A673 (cell line): Measurements from ENCODE around the gene MAPKAPK3. TPM values are rescaled to one million over a fixed set of nuclear protein-coding genes. Genes with fewer than 3 reads are reported as not detected.

Source experiments
- BruUV-seq: library from RNA; stranded (reverse); fragments of 400-500 nt; replicated peaks from 2 replicates; lab custom pipeline; 2021; lab: Mats Ljungman, UMichigan
- CTCF ChIA-PET: fragments of 300-600 bp; sonication (Branson Sonifier 250); formaldehyde crosslinking; loops from one replicate; lab custom pipeline; 2022; ENCODE audit warnings: antibody characterized with exemption; lab: Charles Lee
- POLR2A ChIA-PET: fragments of 300-600 bp; sonication (Branson Sonifier 250); formaldehyde crosslinking; loops from one replicate; lab custom pipeline; 2022; ENCODE audit warnings: antibody characterized with exemption; ENCODE audit not compliant: low non-redundant PET; lab: Charles Lee
- DNase-seq: peaks from one replicate; pipeline ENCODE4 v3.0.0-alpha.2; 2015; ENCODE audit warnings: low spot score
- H3K27ac ChIP-seq: fragments of 200-600 bp; sonication (generic); 2 replicates; pipeline ENCODE4 v1.5.1; 2016; ENCODE audit warnings: mixed run types, low read depth, mild to moderate bottlenecking, mixed read lengths, antibody characterized with exemption, low read length; ENCODE audit not compliant: poor library complexity, severe bottlenecking
- H3K27me3 ChIP-seq: fragments of 200-600 bp; sonication (generic); replicated peaks from 2 replicates; pipeline ENCODE4 v1.6.1; 2017; ENCODE audit warnings: mixed run types, low read depth, mild to moderate bottlenecking, mixed read lengths, antibody characterized with exemption, low read length; ENCODE audit not compliant: insufficient read depth, poor library complexity
- H3K36me3 ChIP-seq: fragments of 200-600 bp; sonication (generic); 2 replicates; pipeline ENCODE4 v1.6.1; 2016; ENCODE audit warnings: mixed run types, mild to moderate bottlenecking, mixed read lengths, antibody characterized with exemption, low read length; ENCODE audit not compliant: insufficient read depth, poor library complexity, severe bottlenecking
- H3K4me1 ChIP-seq: fragments of 200-600 bp; sonication (generic); 2 replicates; pipeline ENCODE4 v1.6.1; 2017; ENCODE audit warnings: mixed run types, mild to moderate bottlenecking, mixed read lengths, antibody characterized with exemption, low read length; ENCODE audit not compliant: insufficient read depth, poor library complexity, severe bottlenecking
- H3K4me3 ChIP-seq: fragments of 200-600 bp; sonication (generic); 2 replicates; pipeline ENCODE4 v1.5.1; 2016; ENCODE audit warnings: low read depth, mixed run types, mild to moderate bottlenecking, mixed read lengths, low read length; ENCODE audit not compliant: poor library complexity, severe bottlenecking
- H3K9me3 ChIP-seq: fragments of 200-600 bp; sonication (generic); 2 replicates; pipeline ENCODE4 v1.6.1; 2016; ENCODE audit warnings: mixed run types, low read depth, mild to moderate bottlenecking, mixed read lengths, antibody characterized with exemption, low read length; ENCODE audit not compliant: poor library complexity, severe bottlenecking
- EZH2 ChIP-seq: fragments of 200-600 bp; sonication (generic); IDR thresholded peaks from 2 replicates; pipeline ENCODE4 v1.6.1; 2017; ENCODE audit warnings: borderline replicate concordance, low read depth, mild to moderate bottlenecking, mixed read lengths, antibody characterized with exemption, low read length; ENCODE audit not compliant: poor library complexity, severe bottlenecking
- intact Hi-C: fragments of 100-400 bp; cut with micrococcal nuclease; formaldehyde crosslinking; loops from one replicate; pipeline ENCODE4 v1.10.0; 2022; ENCODE audit not compliant: unreplicated experiment
- total RNA-seq: library from RNA; stranded (reverse); gene quantifications from 2 replicates; pipeline ENCODE4 v1.2.3, GENCODE V29; 2021
- TF ChIP-seq, protein P1 (sequence below): fragments of 300-800, 200-600 bp; sonication (generic); conservative IDR thresholded peaks from 2 replicates; pipeline ENCODE4 v1.5.1; 2017; ENCODE audit warnings: low read depth, mild to moderate bottlenecking, antibody characterized with exemption, low read length, moderate library complexity, mixed read lengths

MAPKAPK3 gene
- total RNA-seq, 1 experiment from 2014 or later, result 15.8 TPM

DNA sequence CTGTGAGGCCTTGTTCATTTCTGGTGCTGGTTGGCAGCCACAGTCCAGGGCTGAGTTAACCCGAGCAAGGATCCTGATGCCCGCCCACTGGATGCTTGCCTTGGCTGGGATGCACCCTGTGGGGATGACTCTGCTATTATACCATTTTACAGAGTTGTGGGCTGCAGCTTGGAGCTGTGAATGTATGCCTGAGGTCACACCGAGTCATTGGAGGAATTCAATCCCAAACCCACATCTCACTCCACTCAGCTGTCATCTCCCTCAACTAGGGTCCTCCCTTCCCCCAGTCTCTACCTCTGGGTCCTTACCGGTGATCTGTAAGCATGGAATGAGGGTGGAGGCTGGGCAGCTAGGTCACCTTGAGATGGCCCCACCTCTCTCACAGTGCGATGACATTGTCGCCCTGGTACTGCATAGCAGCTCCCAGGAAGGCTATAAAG lies 22.1 kb downstream of the MAPKAPK3 start:
- intact Hi-C loops, result no loop called here
- CTCF ChIA-PET, result no interaction called here
- TF ChIP-seq, protein P1, sequence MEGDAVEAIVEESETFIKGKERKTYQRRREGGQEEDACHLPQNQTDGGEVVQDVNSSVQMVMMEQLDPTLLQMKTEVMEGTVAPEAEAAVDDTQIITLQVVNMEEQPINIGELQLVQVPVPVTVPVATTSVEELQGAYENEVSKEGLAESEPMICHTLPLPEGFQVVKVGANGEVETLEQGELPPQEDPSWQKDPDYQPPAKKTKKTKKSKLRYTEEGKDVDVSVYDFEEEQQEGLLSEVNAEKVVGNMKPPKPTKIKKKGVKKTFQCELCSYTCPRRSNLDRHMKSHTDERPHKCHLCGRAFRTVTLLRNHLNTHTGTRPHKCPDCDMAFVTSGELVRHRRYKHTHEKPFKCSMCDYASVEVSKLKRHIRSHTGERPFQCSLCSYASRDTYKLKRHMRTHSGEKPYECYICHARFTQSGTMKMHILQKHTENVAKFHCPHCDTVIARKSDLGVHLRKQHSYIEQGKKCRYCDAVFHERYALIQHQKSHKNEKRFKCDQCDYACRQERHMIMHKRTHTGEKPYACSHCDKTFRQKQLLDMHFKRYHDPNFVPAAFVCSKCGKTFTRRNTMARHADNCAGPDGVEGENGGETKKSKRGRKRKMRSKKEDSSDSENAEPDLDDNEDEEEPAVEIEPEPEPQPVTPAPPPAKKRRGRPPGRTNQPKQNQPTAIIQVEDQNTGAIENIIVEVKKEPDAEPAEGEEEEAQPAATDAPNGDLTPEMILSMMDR, result no peak
- TF ChIP-seq EZH2, result no peak
- H3K4me3 ChIP-seq, result no peak overlapping the region
- H3K27me3 ChIP-seq, result no peaks in the 10 kb centered on the region
- BruUV-seq, result no TSS peak
- H3K4me1 ChIP-seq, result no peaks in the 10 kb centered on the region
- no peak for DNase-seq
- no peaks in the 10 kb centered on the region for H3K36me3 ChIP-seq
- H3K9me3 ChIP-seq, result no peaks in the 10 kb centered on the region
- POLR2A ChIA-PET, result no interaction called here
- H3K27ac ChIP-seq, result no peak overlapping the region

DNA sequence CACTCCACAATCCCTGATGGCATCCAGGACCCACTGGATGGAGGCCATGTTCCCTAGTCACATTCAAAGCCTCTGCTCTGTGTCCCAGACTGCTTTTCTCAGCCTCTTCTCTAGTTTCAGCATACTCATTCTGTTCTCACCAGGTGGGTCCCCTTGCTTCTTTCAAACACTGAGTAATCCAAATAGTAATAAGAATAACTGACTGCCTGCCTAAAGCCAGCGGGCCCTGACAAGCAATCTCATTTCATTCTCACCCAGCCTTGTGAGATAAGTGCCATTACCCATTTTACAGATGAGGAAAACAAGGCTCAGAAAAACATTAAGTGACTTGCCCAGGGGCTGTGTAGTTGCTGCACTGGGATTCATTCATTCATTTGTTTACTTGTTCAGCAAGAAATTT lies 25.4 kb downstream of the MAPKAPK3 start:
- Histone ChIP-seq H3K36me3 (no peaks in the 10 kb centered on the region), H3K4me1 (no peaks in the 10 kb centered on the region), H3K27me3 (no peaks in the 10 kb centered on the region), H3K9me3 (no peaks in the 10 kb centered on the region), H3K4me3 (no peak overlapping the region), H3K27ac (no peak overlapping the region)
- ChIA-PET CTCF (no interaction called here), POLR2A (no interaction called here)
- no peak for DNase-seq
- no TSS peak for BruUV-seq
- TF ChIP-seq, protein P1, result no peak
- no peak for TF ChIP-seq EZH2
- intact Hi-C loops, result no loop called here

DNA sequence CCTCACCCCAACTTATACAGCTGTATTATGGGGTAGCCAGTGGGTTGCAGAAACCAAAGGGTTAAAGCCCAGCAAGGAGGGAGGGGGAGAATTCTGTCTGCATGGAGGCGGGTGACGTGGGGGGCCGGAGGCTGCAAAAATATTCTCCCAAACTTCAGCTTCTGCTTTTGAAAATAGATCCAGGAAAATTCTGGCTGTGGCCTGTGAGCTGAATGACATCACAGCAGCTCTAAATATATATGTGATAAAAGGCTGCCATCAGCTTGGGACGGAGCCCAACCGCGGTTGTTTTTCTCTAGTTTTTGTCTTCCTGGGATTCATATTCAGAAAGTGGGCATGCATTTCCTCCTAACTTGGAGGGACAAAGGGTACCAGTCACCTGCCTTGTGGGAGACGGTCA lies 27.6 kb downstream of the MAPKAPK3 start:
- no TSS peak for BruUV-seq
- H3K4me3 ChIP-seq, result no peak overlapping the region
- H3K4me1 ChIP-seq, result no peaks in the 10 kb centered on the region
- no peaks in the 10 kb centered on the region for H3K36me3 ChIP-seq
- TF ChIP-seq, protein P1, result no peak
- H3K27me3 ChIP-seq, result no peaks in the 10 kb centered on the region
- DNase-seq, result no peak
- CTCF ChIA-PET, result no interaction called here
- POLR2A ChIA-PET, result no interaction called here
- intact Hi-C loops, result no loop called here
- H3K9me3 ChIP-seq, result no peaks in the 10 kb centered on the region
- H3K27ac ChIP-seq, result no peak overlapping the region
